Right cardiac atrium (tissue), 5 donors: ENCODE results near the gene ZNF844. TPM values are rescaled to one million over a fixed set of nuclear protein-coding genes. Genes with fewer than 3 reads are reported as not detected.
A peak's percentile ranks its signal among the peaks of the same experiment; 100 is the strongest.
"Not testable (repeated sequence)": the region's sequence is repeated elsewhere in the genome, so short reads cannot be mapped to it uniquely, and the experiment has no call there.

ENCODE experiments used
- ATAC-seq, 2 donors: fragments of 200-7000 bp; cut with Tn5 transposase; one replicate each; pipeline versions ENCODE4 v1.8.0 to v1.9.1; 2020; ENCODE audit warnings: moderate library complexity in 2 of 2, mild to moderate bottlenecking in 1 of 2
- DNase-seq, 3 donors: peaks; one replicate each; pipeline ENCODE4 v3.0.0-alpha.2; 2020
- H3K27ac ChIP-seq: one replicate; pipeline ENCODE4 v1.5.1; 2013; ENCODE audit warnings: mild to moderate bottlenecking, low read length, control low read depth, moderate library complexity
- H3K27me3 ChIP-seq: one replicate; pipeline ENCODE4 v1.6.1; 2013; ENCODE audit not compliant: control insufficient read depth, insufficient read depth
- H3K4me1 ChIP-seq: one replicate; pipeline ENCODE4 v1.6.1; 2013; ENCODE audit warnings: low read length; ENCODE audit not compliant: control insufficient read depth, insufficient read depth
- H3K4me3 ChIP-seq: one replicate; pipeline ENCODE4 v1.5.1; 2013; ENCODE audit warnings: low read length, control low read depth
- H3K9me3 ChIP-seq: one replicate; pipeline ENCODE4 v1.6.1; 2013; ENCODE audit warnings: low read length; ENCODE audit not compliant: control insufficient read depth
- WGBS: extraction: QIAGEN DNeasy Blood & Tissue Kit; methylation state at CpG from one replicate; pipeline ENCODE4 v1.1.7; 2013; 5-methylcytosine and 5-hydroxymethylcytosine counted together
- intact Hi-C, 4 donors: fragments of 100-400 bp; cut with DNase I; formaldehyde crosslinking; loops; one replicate each; pipeline versions ENCODE4 v1.11.0 to v1.14.0; 2022 to 2023
- polyA plus RNA-seq: library from polyadenylated mRNA; stranded (reverse); fragments of 200-250 nt; gene quantifications from one replicate; pipeline ENCODE4 v1.2.3, GENCODE V29; 2013
- total RNA-seq, 4 donors: library from RNA; stranded (reverse); fragmentation: NEBNext Ultra II Directional; extraction: Animal tissue kit (Norgen Biotek cat#: 25700); gene quantifications; one replicate each; pipeline ENCODE4 v1.2.1, GENCODE V29; 2021
- donor health status: healthy with polysubstance abuse.
- donor health status: DM: no; HTN: yes; CAD: no.
- donor health status: DM: no; HTN: no; CAD: no.
- donor health status: DM: no; HTN: yes; CAD: no; lungs with severe emphysema.
- donor health status: DM: yes; HTN: yes; CAD: no.

ZNF844 gene
- total and polyA plus RNA-seq, 5 donors: 5.6 to 14.7 (median 13.5) TPM

DNA sequence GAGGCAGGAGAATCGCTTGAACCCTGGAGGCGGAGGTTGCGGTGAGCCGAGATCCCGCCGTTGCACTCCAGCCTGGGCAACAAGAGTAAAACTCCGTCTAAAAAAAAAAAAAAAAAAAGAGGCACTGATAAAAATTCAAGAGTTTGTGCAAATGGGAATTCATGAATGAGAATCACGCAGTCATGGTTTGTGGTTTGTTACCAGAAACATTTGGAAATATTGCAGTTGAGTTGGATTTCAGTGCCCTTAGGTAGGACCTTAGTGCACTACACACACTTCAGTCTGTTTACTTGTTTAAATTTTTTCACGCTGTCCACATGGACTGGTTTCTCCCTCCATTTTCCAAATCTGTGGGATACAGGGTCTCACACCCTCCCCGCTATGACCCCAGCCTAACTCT, 28.4 kb downstream of the ZNF844 start:
- intact Hi-C loops: loop anchor here in 1 of 4 donors (5.0 kb wide), 1 partner anchor 49 kb away; the partner anchor contains the start of gene ZNF20
- WGBS: 28% methylated on average over 10 of the region's 10 CpGs

GRCh38 chr19:12093777-12094176, 29.2 kb downstream of the ZNF844 start:
- 100% methylated on average over 3 of the region's 3 CpGs for WGBS
- H3K4me1 ChIP-seq: no peaks in the 10 kb centered on the region
- intact Hi-C loops: loop anchor here in 1 of 4 donors (5.0 kb wide), 1 partner anchor 49 kb away; the partner anchor contains the start of gene ZNF20
- H3K27ac ChIP-seq: no peak overlapping the region
- H3K27me3 ChIP-seq: no peaks in the 10 kb centered on the region
- no peak for DNase-seq
- no peak overlapping the region for H3K4me3 ChIP-seq
- no peak for ATAC-seq
- no peaks in the 10 kb centered on the region for H3K9me3 ChIP-seq

More for the DNA sequence above, 28.4 kb downstream of the ZNF844 start:
- H3K4me1 ChIP-seq: no peaks in the 10 kb centered on the region
- H3K27me3 ChIP-seq: no peaks in the 10 kb centered on the region
- H3K27ac ChIP-seq: no peak overlapping the region
- DNase-seq: no peak
- no peaks in the 10 kb centered on the region for H3K9me3 ChIP-seq
- peak overlapping the region; percentile 67 for H3K4me3 ChIP-seq
- ATAC-seq: no peak

- Histone ChIP-seq H3K27me3 (no peaks in the 10 kb centered on the region), H3K4me3 (no peak overlapping the region), H3K4me1 (no peaks in the 10 kb centered on the region), H3K9me3 (no peaks in the 10 kb centered on the region), H3K27ac (no peak overlapping the region)
- WGBS: 99% methylated on average over 4 of the region's 4 CpGs
- ATAC-seq (no peak), DNase-seq (no peak)
- intact Hi-C loops: no loop called here
Measured at GRCh38 chr19:12095111-12095790, 30.7 kb downstream of the ZNF844 start.

DNA sequence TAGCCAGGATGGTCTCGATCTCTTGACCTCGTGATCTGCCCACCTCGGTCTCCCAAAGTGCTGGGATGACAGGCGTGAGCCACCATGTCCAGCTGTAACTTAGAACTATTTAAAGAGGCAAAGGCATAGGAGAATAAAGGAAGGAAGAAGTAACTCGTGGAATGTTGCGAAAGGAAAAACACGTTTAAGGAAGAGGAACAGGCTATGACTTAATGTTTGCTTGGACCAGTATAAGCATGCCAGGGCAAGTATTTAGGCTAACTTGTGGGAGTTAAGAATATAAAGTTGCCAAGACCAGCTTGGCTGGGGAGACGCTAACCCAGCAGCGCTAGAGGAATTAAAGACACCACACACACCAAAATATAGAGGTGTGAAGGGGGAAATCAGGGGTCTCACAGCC, 33.5 kb downstream of the ZNF844 start:
- H3K27me3 ChIP-seq: no peaks in the 10 kb centered on the region
- H3K9me3 ChIP-seq: no peaks in the 10 kb centered on the region
- no peak overlapping the region for H3K4me3 ChIP-seq
- WGBS: 89% methylated on average over 9 of the region's 9 CpGs
- no peak overlapping the region for H3K27ac ChIP-seq
- intact Hi-C loops: no loop called here
- no peaks in the 10 kb centered on the region for H3K4me1 ChIP-seq
- ATAC-seq: no peak
- no peak for DNase-seq

GRCh38 chr19:12103909-12104308, 39.4 kb downstream of the ZNF844 start:
- H3K27me3 ChIP-seq, ATAC-seq, H3K4me3 ChIP-seq, H3K4me1 ChIP-seq, DNase-seq, H3K27ac ChIP-seq, H3K9me3 ChIP-seq, intact Hi-C loops: not testable (repeated sequence)
- 98% methylated on average over 4 of the region's 4 CpGs for WGBS

DNA sequence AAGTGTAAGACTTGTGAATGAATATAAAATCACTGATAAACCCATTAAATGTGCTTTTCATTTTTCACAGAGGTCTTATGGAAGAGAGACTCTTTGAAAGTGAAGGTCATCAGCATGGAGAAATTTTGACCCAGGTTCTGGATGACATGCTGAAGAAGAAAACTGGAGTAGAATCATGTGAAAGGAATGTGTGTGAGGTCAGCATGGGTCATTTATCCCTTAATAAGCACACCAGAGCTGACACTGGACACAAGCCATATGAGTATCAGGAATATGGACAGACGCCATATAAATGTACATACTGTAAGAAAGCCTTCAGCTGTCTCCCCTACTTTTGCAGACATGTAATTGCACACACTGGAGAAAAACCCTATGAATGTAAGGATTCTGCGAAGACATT, 46.6 kb downstream of the ZNF844 start:
- intact Hi-C loops: no loop called here
- WGBS: 41% methylated on average over 2 of the region's 2 CpGs
- no peak for ATAC-seq

GRCh38 chr19:12111943-12112637, 47.6 kb downstream of the ZNF844 start:
- Histone ChIP-seq H3K27me3 (no peaks in the 10 kb centered on the region), H3K27ac (no peak overlapping the region), H3K4me1 (no peaks in the 10 kb centered on the region), H3K9me3 (no peaks in the 10 kb centered on the region), H3K4me3 (no peak overlapping the region)
- WGBS: 94% methylated on average over 8 of the region's 8 CpGs
- no peak for DNase-seq
- no peak for ATAC-seq
- intact Hi-C loops: no loop called here

More for the DNA sequence above, 46.6 kb downstream of the ZNF844 start:
- Histone ChIP-seq H3K27ac (no peak overlapping the region), H3K4me3 (no peak overlapping the region), H3K4me1 (no peaks in the 10 kb centered on the region), H3K9me3 (no peaks in the 10 kb centered on the region), H3K27me3 (no peaks in the 10 kb centered on the region)
- DNase-seq: no peak

- WGBS: 95% methylated on average over 8 of the region's 8 CpGs
- Histone ChIP-seq H3K4me1 (no peaks in the 10 kb centered on the region), H3K4me3 (no peak overlapping the region)
Measured at GRCh38 chr19:12112701-12113100, 48.2 kb downstream of the ZNF844 start.

DNA sequence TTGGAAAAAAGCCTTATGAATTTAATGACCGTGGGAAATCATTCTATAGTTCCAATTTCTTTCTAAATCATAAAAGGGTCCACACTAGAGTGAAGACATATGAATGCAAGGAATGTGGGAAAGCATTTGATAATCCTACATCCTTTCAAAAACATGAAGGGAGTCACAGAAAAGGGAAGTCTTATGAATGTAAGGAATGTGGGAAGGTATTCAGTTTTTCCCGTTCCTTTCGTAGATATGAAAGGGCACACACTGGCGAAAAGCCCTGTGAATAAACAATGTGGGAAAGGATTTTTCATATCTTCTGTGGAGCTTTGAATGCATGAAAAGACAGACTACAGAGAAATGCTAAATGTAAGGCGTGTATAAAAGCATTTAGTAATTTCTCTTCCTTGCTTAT, 48.6 kb downstream of the ZNF844 start:
- no peak for ATAC-seq
- intact Hi-C loops: no loop called here
- Histone ChIP-seq H3K9me3 (no peaks in the 10 kb centered on the region), H3K4me1 (no peaks in the 10 kb centered on the region), H3K27ac (no peak overlapping the region), H3K4me3 (no peak overlapping the region), H3K27me3 (no peaks in the 10 kb centered on the region)
- no peak for DNase-seq
- WGBS: 85% methylated on average over 5 of the region's 5 CpGs

More at GRCh38 chr19:12112701-12113100, 48.2 kb downstream of the ZNF844 start:
- ATAC-seq (no peak), DNase-seq (no peak)
- intact Hi-C loops: no loop called here
- Histone ChIP-seq H3K27me3 (no peaks in the 10 kb centered on the region), H3K9me3 (no peaks in the 10 kb centered on the region), H3K27ac (no peak overlapping the region)

GRCh38 chr19:12117201-12117970, 52.9 kb downstream of the ZNF844 start:
- ATAC-seq: peak in 1 of 2 donors; percentile 32
- H3K27ac ChIP-seq: no peak overlapping the region
- no peak overlapping the region for H3K4me3 ChIP-seq
- H3K27me3 ChIP-seq: no peaks in the 10 kb centered on the region
- DNase-seq: peak; percentile 16 to 58 (median 51)
- intact Hi-C loops: no loop called here
- no peaks in the 10 kb centered on the region for H3K9me3 ChIP-seq
- H3K4me1 ChIP-seq: no peaks in the 10 kb centered on the region
- WGBS: 70% methylated on average over 33 of the region's 33 CpGs

- no peaks in the 10 kb centered on the region for H3K9me3 ChIP-seq
- H3K4me3 ChIP-seq: no peak overlapping the region
- intact Hi-C loops: no loop called here
- DNase-seq (no peak), ATAC-seq (no peak)
- H3K27me3 ChIP-seq: no peaks in the 10 kb centered on the region
- H3K4me1 ChIP-seq: no peaks in the 10 kb centered on the region
- 24% methylated on average over 2 of the region's 2 CpGs for WGBS
- no peak overlapping the region for H3K27ac ChIP-seq
Measured at GRCh38 chr19:12126707-12127106, 62.2 kb downstream of the ZNF844 start.
